Pons (tissue), 1 donor: ENCODE measurements around the gene PRCD.

Source experiments
- DNase-seq: peaks from one replicate; pipeline ENCODE4 v3.0.0-alpha.2; 2016; ENCODE audit warnings: low spot score

The PRCD gene

DNA sequence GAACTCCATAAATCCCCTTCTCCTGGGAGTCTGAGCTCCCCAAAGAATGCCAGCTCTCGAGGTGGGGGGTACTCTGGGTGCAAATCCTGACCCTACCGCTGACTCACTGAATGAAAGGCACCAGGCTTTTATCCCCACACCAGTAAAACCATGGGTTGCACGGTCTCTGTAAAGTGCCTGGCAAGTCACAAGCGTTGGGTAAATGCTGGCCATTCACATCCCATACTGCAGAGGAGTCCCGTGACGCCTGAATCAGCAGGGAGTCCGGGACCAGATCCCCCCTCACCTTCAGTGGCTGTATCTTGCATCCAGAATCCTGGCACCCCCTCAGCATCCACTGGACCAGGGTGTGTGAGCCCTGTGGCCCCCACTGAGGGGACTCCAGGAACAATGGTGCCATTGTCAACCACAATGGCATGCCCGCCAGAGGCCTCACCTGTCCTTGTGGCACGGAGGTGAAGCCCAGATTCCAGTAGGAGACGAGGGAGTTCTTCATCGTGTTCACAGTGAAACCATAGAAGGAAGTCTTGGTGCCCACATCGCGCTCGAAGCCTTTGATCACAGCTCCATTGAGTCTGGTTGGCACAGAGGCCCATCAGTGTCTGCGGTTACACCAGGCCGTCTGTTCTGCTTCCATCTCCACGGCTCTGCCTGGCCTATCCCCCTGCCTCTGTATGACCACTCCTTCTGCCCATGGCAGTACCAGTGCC is 32.5 kb downstream of the PRCD start:
- DNase-seq, result no peak

DNA sequence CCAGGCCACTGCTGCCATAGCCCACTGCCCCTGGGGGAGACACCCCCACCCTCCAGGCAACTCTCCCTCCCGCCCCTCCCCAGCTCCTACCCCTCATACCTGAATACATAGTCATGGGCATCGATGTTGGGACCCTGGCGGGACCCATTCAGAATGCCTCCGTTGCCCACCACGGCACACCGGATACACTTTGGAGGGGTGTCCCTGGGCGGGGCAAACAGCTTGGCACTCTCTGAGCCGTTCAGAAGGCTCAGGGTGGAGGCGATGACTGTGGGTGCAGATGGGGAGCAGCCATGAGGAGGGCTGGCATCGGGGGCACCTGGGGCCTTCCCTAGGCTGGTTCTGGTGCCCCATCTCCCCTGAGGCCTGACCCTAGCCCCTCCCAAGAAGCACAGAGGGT is 33.3 kb downstream of the PRCD start:
- DNase-seq, result no peak

DNA sequence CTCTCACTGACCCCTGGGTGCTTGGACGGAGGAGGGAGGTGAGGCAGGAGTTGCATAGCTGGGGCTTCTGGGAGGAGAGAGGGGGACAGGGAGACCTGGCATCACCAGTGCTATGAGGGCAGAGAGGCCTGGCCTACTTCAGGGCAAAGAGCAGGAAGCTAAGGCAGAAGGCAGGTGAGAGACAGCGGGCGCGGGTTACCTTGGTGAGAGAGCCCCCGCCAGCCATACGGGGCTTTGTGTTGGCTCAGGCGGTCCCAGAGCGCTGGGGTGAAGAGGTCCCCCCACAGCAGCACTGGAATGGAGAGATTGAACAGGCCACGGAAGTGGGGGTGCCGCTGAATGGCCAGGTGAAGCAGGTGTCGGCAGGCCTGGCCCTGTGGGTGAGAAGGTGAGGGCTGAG is 34.3 kb downstream of the PRCD start:
- DNase-seq, result no peak

DNA sequence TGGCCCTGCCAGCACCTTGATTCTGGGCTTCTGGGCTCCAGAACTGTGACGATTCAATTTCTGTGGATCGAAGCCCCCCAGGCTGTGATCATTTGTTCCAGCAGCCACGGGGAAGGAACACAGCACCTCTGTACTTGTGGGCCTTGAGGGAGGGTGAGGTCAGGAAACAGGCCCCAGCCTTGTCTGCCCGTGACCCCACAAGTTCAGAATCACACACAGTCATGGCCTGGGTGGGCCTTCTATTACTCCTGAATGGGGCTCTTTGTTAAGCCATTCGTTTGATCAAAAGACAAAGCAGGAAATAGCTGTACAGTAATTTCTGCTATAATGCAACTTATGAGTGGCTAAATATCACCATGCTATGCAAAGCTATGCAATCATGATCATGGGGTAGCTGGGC is 35.7 kb downstream of the PRCD start:
- no peak for DNase-seq

DNA sequence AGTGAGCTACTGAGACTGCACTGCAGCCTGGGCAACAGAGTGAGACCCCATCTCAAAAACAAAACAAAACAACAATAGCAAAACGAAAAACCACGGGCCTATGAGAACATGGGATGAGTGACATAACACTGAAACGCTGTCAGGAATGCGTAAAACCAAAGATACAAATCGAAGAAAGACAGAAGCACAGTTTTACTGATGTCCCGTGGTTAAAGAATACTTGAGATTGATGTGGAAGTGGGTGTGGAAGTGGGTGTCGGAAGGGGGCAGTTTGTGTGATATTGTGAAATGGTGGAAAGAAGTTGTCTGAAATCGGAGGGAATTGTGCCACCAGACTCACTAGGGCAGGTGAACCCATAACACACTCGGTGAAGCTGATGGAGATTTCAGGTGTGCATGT is 36.3 kb downstream of the PRCD start:
- DNase-seq, result no peak

DNA sequence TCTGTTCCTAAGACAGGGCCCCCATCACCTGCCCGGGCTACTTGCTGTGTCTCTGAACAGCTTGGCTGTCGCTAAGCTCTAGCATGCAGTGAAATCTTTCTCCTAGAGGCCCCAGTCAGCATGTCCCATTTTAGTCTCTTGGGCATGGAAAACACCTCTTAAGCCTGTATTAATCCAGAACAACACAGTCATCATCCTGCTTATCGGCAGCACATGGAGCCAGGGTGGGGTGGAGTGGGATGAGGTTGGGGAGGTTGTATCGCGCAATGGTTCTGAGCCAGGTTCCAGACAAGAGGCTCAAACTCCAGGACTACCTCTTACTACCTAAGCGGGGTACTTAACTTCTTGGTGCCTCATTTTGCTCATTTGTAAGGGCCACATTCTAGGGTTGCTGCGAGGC is 38.0 kb downstream of the PRCD start:
- DNase-seq, result no peak

DNA sequence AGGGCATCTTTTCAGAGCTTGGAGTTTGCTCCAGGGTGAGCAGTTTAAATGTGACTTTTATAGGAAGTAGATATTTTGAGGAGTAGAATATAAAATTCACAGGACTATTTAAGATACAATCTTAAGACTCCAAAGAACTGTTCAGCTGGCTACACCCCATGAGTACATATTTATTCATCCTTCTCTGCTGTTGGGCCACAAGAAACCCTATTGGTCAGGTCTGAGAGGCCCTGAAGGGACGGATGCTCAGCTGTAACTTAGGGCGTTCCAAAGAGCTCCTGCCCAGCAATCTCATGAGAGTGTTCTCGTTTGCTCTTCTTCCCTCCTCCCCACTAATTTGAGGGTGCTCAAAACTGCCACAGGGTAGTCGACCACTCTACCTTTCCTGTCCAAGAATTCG is 38.5 kb downstream of the PRCD start:
- DNase-seq, result no peak

DNA sequence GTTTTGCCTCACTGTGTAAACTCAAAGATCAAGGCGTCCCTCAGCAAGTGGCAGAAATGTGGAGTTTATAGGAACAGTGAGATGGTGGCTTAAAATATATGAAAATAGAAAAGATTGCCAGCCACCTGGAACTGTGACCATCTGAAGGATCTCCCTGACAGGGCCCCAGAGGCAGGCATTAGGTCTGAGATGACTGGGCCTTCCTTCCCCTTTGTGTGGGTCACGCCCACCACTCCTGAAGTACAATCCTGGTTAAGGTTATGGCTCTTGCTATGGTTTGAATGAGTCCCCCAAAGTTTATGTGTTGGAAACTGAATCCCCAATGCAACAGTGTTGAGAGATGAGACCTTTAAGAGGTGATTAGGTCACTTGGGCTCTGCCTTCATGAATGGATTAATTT is 39.4 kb downstream of the PRCD start:
- no peak for DNase-seq

DNA sequence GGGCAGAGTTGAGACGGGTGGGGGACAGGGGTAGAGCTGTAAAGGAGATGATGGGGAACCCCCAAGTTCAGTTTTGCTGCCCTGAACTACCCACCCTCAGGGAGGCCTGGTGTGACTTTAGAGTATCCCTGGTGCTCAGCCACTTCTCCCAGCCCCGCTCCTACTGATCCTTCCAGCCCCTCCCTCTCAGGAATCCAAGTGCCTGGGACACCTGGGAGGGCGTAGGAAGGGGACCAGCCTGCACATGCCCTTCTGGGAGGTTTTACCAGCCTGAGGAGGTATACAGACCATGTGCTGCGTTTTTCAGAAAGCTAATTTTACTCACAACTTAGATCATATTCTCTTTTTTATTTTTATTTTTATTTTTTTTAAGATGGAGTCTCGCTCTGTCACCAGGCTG is 41.7 kb downstream of the PRCD start:
- no peak for DNase-seq

DNA sequence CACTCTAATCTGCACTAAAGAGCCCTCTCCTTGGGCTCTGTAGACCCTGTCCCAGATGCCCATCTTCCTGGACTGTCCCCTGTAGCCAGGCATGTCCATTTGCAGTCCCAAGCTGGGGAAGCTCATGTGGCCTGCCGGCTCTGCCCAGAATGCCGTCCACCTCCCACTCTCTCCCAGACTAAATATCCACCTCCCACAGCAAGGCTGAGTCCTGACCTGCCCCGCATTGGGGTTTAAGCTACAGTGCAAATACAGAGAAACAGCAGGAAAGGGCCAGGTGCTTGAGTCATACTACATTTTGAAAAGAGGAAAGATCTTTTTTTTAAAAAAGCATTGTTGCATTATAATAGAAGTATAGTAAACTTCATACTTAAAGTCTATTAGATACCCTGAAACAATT is 42.8 kb downstream of the PRCD start:
- no peak for DNase-seq

DNA sequence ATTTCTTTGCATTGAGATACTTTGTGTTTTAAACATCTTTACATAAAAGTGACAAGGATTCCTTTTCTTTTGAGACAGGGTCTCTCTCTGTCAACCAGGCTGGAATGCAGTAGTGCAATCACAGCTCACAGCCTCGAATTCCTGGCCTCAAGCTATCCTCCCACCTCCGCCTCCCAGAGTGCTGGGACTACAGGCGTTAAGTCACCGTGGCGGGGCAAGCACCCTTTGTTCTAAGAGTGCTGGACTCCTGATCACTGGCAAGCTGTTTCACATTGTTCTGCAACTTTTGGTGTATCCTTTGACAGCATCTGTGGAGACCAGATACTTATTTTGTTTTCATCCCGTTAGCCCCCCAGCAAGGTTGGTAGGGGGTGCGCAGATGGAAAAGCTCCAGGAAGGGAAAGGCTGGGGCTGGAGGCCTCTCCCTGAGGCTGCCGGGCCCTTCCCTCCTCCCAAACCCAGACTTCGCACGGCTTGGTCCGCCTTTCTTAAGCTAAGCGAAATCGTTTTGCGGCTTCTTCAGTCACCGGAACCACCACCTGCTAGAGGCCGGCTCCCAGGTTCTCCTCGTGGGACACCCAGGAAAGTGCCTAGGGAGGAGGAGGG is 44.7 kb downstream of the PRCD start:
- no peak for DNase-seq

DNA sequence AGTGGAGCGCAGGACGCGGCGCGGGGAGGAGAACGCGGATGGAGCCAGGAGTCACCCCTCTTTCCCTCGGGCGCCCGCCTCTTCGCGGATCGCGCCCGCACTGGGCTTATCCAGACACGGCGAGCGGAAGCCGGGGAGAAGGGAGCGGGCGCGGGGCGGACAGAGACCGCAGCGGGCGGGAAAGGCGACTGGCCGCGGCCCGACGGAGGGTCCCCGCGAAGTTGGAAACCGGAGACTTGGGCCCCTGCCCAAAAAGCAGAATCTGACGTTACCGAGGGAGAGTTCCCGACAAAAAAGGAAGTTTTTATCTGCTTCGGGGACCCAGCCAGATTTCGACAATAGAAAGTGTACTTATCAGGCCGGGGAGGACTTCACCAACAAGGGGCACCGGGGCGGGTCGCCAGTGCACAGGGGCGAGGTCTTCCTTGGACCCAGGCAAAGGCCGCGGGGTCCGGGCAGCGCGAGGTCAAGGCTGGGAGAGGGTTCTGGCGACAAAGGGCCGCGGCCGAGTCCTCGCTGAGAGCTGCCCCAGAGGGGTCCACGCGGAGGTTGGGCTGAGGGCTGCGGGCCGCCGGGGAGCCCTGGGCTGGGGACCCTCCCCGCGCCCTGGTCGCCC is 45.3 kb downstream of the PRCD start:
- no peak for DNase-seq

DNA sequence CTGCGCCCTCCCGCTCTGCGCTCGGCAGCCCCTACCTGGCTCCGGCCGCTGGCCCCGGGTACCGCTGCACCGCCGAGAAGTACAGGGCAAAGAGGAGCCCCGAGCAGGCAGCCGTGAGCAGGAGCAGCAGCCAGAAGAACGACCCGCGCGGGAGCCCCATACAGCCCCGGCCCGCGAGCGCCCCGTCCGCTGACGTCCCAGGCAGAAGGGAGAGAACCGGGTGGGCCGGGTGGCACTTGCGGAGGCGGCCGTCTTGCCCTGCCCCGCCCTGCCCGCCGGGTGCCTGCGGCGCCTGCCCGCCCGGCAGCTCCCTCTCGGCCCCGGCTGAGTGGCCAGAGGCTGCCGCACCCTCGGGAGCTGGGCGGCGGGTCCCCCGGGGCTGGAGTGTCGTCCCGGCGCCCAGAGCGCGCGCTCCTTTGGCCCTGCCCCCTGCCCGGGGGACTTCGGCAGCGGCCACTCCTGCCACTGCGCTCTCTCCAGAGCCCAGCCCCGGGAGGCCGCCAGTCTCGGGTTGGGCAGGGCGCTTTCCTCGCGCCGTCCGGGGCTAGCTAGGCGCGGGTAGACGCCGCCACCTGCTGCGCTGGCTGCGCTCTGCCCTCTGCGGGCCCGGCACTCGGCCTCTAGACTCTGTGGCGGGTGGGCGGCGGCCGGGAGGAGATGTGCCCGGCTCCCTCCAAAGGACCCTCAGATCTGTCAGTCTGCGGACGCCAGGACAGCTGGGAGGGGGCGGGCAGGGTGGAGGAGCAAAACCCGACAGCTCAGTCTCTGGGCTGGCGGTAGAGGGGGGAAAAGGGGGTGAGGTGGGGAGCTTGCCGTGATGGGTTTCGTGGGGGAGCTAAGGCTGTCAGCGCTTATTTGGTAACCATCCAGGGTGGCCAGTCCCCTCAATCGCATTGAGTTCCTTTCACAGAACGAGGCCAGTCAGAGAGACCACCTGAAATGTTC is 46.1 kb downstream of the PRCD start, which contains the start of gene ST6GALNAC2:
Gene ST6GALNAC2 (minus strand): TSS at position 212 of the 945 bp plus-strand sequence. CDS start 52 bp downstream, at position 160.
- DNase-seq, result no peak

DNA sequence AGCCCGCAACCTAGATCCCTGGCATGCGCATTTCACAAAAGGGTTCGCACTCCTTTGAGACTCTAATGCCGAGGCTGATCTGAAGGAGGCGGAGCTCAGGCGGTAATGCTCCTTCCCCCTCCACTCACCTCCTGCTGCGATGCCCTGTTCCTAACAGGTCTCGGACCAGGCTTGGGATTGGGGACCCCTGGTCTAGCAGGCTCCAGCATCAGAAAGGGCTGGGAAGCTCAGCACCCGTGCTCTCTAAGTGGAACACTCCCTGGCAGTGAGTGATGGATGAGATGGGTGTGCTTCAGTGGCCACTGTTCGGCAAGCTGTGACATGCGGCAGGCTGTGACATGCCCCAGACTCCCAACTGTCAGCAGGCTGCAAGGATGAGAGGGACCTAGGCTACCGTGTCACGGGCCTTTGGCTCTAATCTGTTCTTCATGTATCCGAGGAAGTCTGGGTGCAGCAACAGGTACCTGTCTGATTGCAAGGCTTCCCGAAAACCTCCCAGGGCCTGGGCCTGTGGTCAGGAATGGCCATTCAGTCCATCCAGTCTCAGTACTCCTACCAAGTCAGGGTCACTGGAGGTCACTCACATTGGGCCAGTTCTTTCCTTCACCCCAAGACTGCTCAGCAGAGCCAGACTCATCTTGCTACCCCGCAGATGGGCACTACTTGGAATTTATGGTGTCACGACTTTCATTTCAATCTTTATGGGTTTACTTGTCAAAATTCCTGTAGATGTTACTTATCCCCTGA is 47.1 kb downstream of the PRCD start:
- DNase-seq, result no peak

DNA sequence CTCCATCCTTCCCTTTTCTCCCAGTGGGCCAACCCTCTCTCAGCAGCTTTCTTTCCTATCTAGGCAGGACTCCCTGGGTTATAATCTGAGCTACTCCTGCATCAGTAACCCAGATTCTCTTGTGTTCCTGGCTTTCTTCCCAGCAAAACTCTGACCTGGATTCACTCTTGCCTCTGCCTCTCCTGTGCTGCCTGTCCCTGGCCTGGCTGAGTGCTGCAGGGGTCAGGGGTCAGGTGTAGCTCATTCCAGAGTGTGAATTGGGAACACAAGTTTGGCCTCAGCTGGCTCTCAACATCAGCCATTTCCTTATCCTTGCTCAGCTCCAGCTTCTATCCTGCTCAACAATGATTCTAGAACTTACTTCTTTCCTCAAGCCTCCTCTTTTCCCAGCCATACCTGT is 48.3 kb downstream of the PRCD start:
- DNase-seq, result no peak

DNA sequence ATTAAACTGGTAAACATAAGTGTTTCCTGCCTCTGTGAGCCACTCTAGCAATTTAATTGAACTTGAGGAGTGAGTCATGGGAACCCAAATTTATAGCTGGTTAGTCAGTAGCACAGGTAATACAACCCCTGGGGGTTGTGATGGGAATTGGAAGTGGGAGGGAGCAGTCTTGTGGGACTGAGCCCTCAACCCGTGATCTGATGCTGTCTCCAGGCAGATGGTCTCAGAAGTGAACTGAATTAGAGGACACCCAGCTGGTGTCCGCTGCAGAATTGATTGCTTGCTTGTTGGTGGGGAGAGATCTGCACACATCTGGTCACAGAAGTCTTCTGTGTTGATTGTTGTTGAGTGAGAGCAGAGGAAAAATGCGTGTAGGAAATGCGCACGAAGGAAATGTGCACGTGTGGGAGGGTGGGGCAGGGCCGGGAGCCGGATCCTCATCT is 53.6 kb downstream of the PRCD start:
- no peak for DNase-seq

DNA sequence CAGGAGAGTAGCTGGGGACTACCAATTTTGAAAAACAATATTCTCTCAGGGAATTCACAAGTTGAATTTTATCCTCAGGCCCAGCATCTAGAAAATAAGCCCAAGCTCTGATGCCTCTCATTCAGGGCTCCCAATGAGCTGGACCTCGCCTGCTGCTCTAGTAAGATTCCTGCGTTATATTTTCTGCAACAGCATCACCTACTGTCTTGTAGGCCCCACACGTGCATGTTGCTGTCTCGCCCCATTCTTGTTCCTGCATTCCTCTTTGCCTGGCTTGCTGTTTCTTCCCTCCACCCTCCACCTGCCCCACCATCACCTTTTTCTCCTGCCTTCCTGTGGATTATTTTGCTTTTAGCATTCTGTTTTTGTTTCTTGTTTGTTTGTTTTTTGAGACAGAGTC is 54.1 kb downstream of the PRCD start:
- DNase-seq, result no peak

DNA sequence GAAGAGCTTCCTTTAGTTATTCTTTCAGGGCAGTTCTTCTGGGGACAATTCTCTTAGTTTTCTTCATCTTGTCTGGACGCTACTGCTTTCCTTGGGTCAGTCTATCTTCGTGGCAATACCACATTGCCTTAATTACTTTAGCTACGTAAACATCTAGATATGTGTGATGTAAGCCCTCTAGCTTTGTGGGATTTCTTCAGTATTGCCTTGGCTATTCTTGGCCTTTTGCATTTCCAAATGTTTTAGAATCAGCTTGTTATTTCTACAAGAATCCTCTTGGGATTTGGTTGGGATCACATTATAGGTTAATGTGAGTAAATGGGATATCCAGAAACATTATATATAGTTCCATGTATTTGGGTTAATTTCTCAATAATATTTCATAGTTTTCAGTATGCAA is 54.8 kb downstream of the PRCD start:
- no peak for DNase-seq
